Psoas muscle (tissue), 8 donors: Measurements from ENCODE around the gene XG. TPM values are rescaled to one million over a fixed set of nuclear protein-coding genes. Genes with fewer than 3 reads are reported as not detected.
"Not testable (repeated sequence)": the region's sequence is repeated elsewhere in the genome, so short reads cannot be mapped to it uniquely, and the experiment has no call there.

Experiments
- ATAC-seq, 4 donors: fragments of 200-7000 bp; cut with Tn5 transposase; one replicate each; pipeline ENCODE4 v1.9.1; 2020; ENCODE audit warnings: moderate library complexity in 3 of 4, mild to moderate bottlenecking in 2 of 4
- DNase-seq, 2 donors: peaks; one replicate each; pipeline ENCODE4 v3.0.0-alpha.2; 2020
- H3K27ac ChIP-seq: fragments of 200-600 bp; one replicate; pipeline ENCODE4 v1.8.0; 2022
- H3K27me3 ChIP-seq, 3 donors: fragments of 200-600 bp in 1 of 3; one replicate each; pipeline versions ENCODE4 v1.6.1 to v1.8.0; 2013 to 2022; ENCODE audit warnings: low read length in 2 of 3, mild to moderate bottlenecking in 2 of 3, moderate library complexity in 1 of 3; ENCODE audit not compliant: insufficient read depth in 3 of 3
- H3K36me3 ChIP-seq, 2 donors: fragments of 200-600 bp in 1 of 2; one replicate each; pipeline versions ENCODE4 v1.6.1 to v1.8.0; 2013 to 2022; ENCODE audit warnings: low read depth in 1 of 2, mild to moderate bottlenecking in 1 of 2, moderate library complexity in 1 of 2; ENCODE audit not compliant: insufficient read depth in 1 of 2
- H3K4me1 ChIP-seq: fragments of 200-600 bp; one replicate; pipeline ENCODE4 v1.8.0; 2022
- H3K4me3 ChIP-seq: fragments of 200-600 bp; one replicate; pipeline ENCODE4 v1.8.0; 2022; ENCODE audit warnings: mild to moderate bottlenecking
- H3K9me3 ChIP-seq: fragments of 200-600 bp; one replicate; pipeline ENCODE4 v1.8.0; 2022
- WGBS, 3 donors: extraction: QIAGEN DNeasy Blood & Tissue Kit; methylation state at CpG; one replicate each; pipeline versions ENCODE4 v1.1.6 to v1.1.7; 2013; 5-methylcytosine and 5-hydroxymethylcytosine counted together
- intact Hi-C, 2 donors: fragments of 100-400 bp; cut with DNase I; formaldehyde crosslinking; loops; one replicate each; pipeline versions ENCODE4 v1.11.0 to v1.14.2; 2022
- polyA plus RNA-seq, 3 donors: library from polyadenylated mRNA; stranded (reverse); fragments of 200-250 nt; gene quantifications; one replicate each; pipeline ENCODE4 v1.2.3, GENCODE V29; 2013
- total RNA-seq, 4 donors: library from RNA; stranded (reverse); fragmentation: NEBNext Ultra II Directional in 2 of 4; extraction: Animal tissue kit (Norgen Biotek cat#: 25700) in 2 of 4; gene quantifications; one replicate each; pipeline versions ENCODE4 v1.2.1 to v1.2.4, GENCODE V29; 2021 to 2023
- TF ChIP-seq, protein P1 (sequence below): fragments of 200-600 bp; IDR thresholded peaks from one replicate; pipeline ENCODE4 v1.8.0; 2022; ENCODE audit warnings: antibody characterized with exemption
- donor health status: healthy with polysubstance abuse.
- donor health status: DM: no; HTN: no; CAD: no; lungs with moderate emphysema.
- donor health status: Bipolar disorder and iron deficiency.
- donor health status: healthy.
- donor health status: DM: yes; HTN: yes; CAD: no.
- donor health status: DM: no; HTN: no; CAD: no.
- donor health status: DM: no; HTN: no; CAD: no.
- donor health status: DM: yes; HTN: yes; CAD: no.

Gene XG
- total and polyA plus RNA-seq, 7 donors: 0.29 to 3.5 (median 0.52) TPM

DNA sequence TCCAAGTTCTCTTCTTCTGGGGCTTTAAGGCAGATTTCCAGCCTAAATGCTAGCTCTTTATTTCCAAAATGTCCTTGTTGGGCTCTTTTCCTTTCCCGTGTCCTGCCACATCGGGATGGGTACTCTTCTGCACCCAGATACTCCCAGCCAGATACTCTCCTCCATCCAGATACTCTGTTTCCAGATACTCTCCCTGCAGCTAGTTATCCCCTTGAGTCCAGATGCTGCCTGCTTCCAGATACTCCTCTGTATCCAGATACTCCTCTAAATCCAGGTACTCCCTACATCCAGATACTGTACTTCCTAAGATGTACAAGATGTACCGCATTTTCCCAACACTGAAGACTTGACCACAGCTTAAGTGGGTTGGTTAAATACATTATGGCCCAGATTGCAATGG lies 10.5 kb upstream of the XG start:
- Histone ChIP-seq H3K9me3 (no peaks in the 10 kb centered on the region), H3K36me3 (peaks cover 0 to 50% of the 10 kb centered on the region in 2 donors), H3K27me3 (no peaks in the 10 kb centered on the region), H3K27ac (no peak overlapping the region), H3K4me1 (no peaks in the 10 kb centered on the region), H3K4me3 (no peak overlapping the region)
- no peak for ATAC-seq
- intact Hi-C loops: no loop called here
- 94 to 97% (median 97%) methylated on average over 3 of the region's 3 CpGs for WGBS, 3 donors
- no peak for DNase-seq
- TF ChIP-seq, protein P1, sequence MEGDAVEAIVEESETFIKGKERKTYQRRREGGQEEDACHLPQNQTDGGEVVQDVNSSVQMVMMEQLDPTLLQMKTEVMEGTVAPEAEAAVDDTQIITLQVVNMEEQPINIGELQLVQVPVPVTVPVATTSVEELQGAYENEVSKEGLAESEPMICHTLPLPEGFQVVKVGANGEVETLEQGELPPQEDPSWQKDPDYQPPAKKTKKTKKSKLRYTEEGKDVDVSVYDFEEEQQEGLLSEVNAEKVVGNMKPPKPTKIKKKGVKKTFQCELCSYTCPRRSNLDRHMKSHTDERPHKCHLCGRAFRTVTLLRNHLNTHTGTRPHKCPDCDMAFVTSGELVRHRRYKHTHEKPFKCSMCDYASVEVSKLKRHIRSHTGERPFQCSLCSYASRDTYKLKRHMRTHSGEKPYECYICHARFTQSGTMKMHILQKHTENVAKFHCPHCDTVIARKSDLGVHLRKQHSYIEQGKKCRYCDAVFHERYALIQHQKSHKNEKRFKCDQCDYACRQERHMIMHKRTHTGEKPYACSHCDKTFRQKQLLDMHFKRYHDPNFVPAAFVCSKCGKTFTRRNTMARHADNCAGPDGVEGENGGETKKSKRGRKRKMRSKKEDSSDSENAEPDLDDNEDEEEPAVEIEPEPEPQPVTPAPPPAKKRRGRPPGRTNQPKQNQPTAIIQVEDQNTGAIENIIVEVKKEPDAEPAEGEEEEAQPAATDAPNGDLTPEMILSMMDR: no peak

DNA sequence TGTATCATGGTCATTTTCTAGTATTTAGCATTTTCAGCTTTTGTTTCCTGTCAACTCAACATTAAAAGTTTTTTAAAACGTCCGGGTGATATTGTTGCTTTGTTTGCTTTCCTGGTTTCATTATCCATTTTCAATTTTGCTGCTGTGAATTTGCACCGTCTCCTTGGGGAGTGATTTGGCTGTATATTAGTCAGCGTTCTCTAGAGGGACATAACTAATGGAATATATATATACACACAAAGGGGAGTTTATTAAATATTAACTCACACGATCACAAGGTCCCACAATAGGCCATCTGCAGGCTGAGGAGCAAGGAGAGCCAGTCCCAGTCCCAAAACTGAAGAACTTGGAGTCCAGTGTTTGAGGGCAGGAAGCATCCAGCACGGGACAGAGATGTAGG lies 5.6 kb upstream of the XG start:
- ATAC-seq, H3K9me3 ChIP-seq, H3K4me3 ChIP-seq, H3K4me1 ChIP-seq, DNase-seq, H3K27me3 ChIP-seq, H3K27ac ChIP-seq, intact Hi-C loops: not testable (repeated sequence)
- WGBS, 3 donors: 44 to 54% (median 51%) methylated on average over 6 of the region's 6 CpGs
- H3K36me3 ChIP-seq: peaks cover 0 to 15% of the 10 kb centered on the region in 2 donors

GRCh38 chrX:2748171-2748814 lies 3.5 kb upstream of the XG start:
- intact Hi-C loops: no loop called here
- no peaks in the 10 kb centered on the region for H3K4me1 ChIP-seq
- no peak overlapping the region for H3K4me3 ChIP-seq
- H3K9me3 ChIP-seq: no peaks in the 10 kb centered on the region
- ATAC-seq: no peak
- peaks cover 0 to 4% (median 0%) of the 10 kb centered on the region in 3 donors for H3K27me3 ChIP-seq
- DNase-seq: no peak
- WGBS, 3 donors: 50 to 59% (median 50%) methylated on average over 8 of the region's 8 CpGs
- H3K27ac ChIP-seq: no peak overlapping the region
- H3K36me3 ChIP-seq: peaks cover 0 to under 1% of the 10 kb centered on the region in 2 donors
- TF ChIP-seq, protein P1: no peak

DNA sequence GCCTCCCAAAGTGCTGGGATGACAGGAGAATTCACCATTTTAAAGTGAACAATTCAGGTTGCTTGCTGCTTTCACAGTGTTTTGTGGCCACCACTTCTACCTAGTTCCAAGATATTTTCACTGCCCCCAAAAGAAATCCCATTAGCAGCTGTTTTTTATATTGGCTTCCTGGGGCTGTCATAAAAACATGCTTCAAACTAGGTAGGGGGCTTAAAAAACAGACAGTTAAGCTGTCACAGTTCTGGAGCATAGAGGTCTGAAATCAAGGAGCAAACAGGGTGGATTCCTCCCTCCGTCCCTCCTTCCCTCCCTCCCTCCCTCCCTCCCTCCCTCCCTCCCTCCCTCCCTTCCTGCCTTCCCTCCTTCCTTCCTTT lies 3.0 kb upstream of the XG start:
- Histone ChIP-seq H3K27me3 (peaks cover 0 to 4% (median 0%) of the 10 kb centered on the region in 3 donors), H3K4me3 (no peak overlapping the region), H3K4me1 (no peaks in the 10 kb centered on the region), H3K9me3 (no peaks in the 10 kb centered on the region), H3K36me3 (no peaks in the 10 kb centered on the region), H3K27ac (no peak overlapping the region)
- DNase-seq (no peak), ATAC-seq (no peak)
- WGBS, 3 donors: 18 to 67% (median 21%) methylated on average over 1 of the region's 1 CpG
- intact Hi-C loops: no loop called here
- TF ChIP-seq, protein P1: no peak

GRCh38 chrX:2751291-2751690 lies 549 bp upstream of the XG start:
- ATAC-seq (no peak), DNase-seq (no peak)
- H3K27me3 ChIP-seq: peaks cover 0 to 9% (median 0%) of the 10 kb centered on the region in 3 donors
- H3K9me3 ChIP-seq: no peaks in the 10 kb centered on the region
- no peaks in the 10 kb centered on the region for H3K4me1 ChIP-seq
- intact Hi-C loops: no loop called here
- no peak overlapping the region for H3K4me3 ChIP-seq
- TF ChIP-seq, protein P1: no peak
- 27 to 36% (median 28%) methylated on average over 3 of the region's 3 CpGs for WGBS, 3 donors
- no peaks in the 10 kb centered on the region for H3K36me3 ChIP-seq
- no peak overlapping the region for H3K27ac ChIP-seq

DNA sequence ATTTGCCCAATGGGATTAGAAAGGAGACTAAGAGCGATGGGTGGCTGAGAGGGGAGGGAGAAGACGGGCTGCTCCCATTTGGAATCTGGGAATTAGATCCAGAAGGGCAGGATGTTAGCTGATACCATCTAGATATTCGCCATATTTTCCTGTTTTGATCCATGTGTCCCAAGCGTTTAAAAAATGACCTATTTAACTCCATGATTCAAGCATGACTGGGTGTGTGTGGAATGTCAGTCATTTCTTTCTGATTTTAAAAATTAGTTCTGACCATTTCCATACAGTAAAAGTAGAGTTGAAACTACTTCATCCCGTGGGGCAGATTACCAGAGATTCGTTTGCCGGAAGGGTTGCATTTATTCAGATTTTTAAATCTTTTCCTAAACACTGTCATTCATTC lies 601 bp downstream of the XG start:
- intact Hi-C loops, DNase-seq, H3K4me3 ChIP-seq, H3K4me1 ChIP-seq, H3K27me3 ChIP-seq, ATAC-seq, H3K27ac ChIP-seq, H3K9me3 ChIP-seq, H3K36me3 ChIP-seq: not testable (repeated sequence)
- WGBS, 3 donors: 36 to 42% (median 38%) methylated on average over 5 to 6 of the region's 7 CpGs

GRCh38 chrX:2755163-2755715 lies 3.4 kb downstream of the XG start:
- DNase-seq, ATAC-seq, H3K4me1 ChIP-seq, H3K36me3 ChIP-seq, H3K27ac ChIP-seq, H3K4me3 ChIP-seq, H3K27me3 ChIP-seq, H3K9me3 ChIP-seq, intact Hi-C loops: not testable (repeated sequence)
- 51 to 70% (median 55%) methylated on average over 4 to 5 of the region's 5 CpGs for WGBS, 3 donors
